Neural progenitor cell (in vitro differentiated cells): Measurements from ENCODE around the gene LZTS2. TPM values are rescaled to one million over a fixed set of nuclear protein-coding genes. Genes with fewer than 3 reads are reported as not detected.

Source experiments
- DNase-seq: peaks from one replicate; pipeline ENCODE4 v3.0.0-alpha.2; 2016; ENCODE audit warnings: low spot score
- H2AFZ ChIP-seq: fragments of 200-600 bp; sonication (generic); replicated peaks from 2 replicates; pipeline ENCODE4 v1.6.1; 2016; ENCODE audit warnings: antibody characterized with exemption
- H3F3A ChIP-seq: fragments of 200-600 bp; sonication (generic); 2 replicates; pipeline ENCODE4 v1.6.1; 2016; ENCODE audit warnings: antibody characterized with exemption, low read depth
- H3K27ac ChIP-seq: fragments of 200-600 bp; sonication (generic); 2 replicates; pipeline ENCODE4 v1.5.1; 2016; ENCODE audit warnings: mild to moderate bottlenecking
- H3K27me3 ChIP-seq: fragments of 200-600 bp; sonication (generic); 2 replicates; pipeline ENCODE4 v1.6.1; 2016; ENCODE audit warnings: mild to moderate bottlenecking, moderate library complexity
- H3K36me3 ChIP-seq: fragments of 200-600 bp; sonication (generic); 2 replicates; pipeline ENCODE4 v1.5.1; 2016
- H3K4me1 ChIP-seq: fragments of 200-600 bp; sonication (generic); 2 replicates; pipeline ENCODE4 v1.6.1; 2016; ENCODE audit warnings: mixed run types
- H3K4me2 ChIP-seq: fragments of 200-600 bp; sonication (generic); 2 replicates; pipeline ENCODE4 v1.6.1; 2016
- H3K4me3 ChIP-seq: fragments of 200-600 bp; sonication (generic); 2 replicates; pipeline ENCODE4 v1.5.1; 2016
- H3K79me2 ChIP-seq: fragments of 200-600 bp; sonication (generic); 2 replicates; pipeline ENCODE4 v1.6.1; 2016; ENCODE audit warnings: low read depth
- H3K9ac ChIP-seq: fragments of 200-600 bp; sonication (generic); 2 replicates; pipeline ENCODE4 v1.6.1; 2016
- H3K9me3 ChIP-seq: fragments of 200-600 bp; sonication (generic); 2 replicates; pipeline ENCODE4 v1.5.1; 2016; ENCODE audit warnings: low read depth
- H4K20me1 ChIP-seq: fragments of 200-600 bp; sonication (generic); 2 replicates; pipeline ENCODE4 v1.6.1; 2016; ENCODE audit warnings: low read depth
- H3K27ac Mint-ChIP-seq: 3 replicates; pipeline ENCODE4 v1.8.0; 2021; ENCODE audit warnings: mixed read lengths
- H3K27me3 Mint-ChIP-seq: 2 replicates; pipeline ENCODE4 v1.8.0; 2022; ENCODE audit warnings: low read depth, mild to moderate bottlenecking, inconsistent platforms, moderate library complexity, mixed read lengths; ENCODE audit not compliant: insufficient read depth
- H3K36me3 Mint-ChIP-seq: 3 replicates; pipeline ENCODE4 v1.8.0; 2021; ENCODE audit warnings: mixed read lengths
- H3K4me1 Mint-ChIP-seq: 3 replicates; pipeline ENCODE4 v1.8.0; 2021; ENCODE audit warnings: mixed read lengths
- H3K4me3 Mint-ChIP-seq: 3 replicates; pipeline ENCODE4 v1.8.0; 2021; ENCODE audit warnings: mild to moderate bottlenecking, moderate library complexity, mixed read lengths
- H3K9me3 Mint-ChIP-seq: 3 replicates; pipeline ENCODE4 v1.8.0; 2020; ENCODE audit warnings: mixed read lengths
- EZH2 ChIP-seq: fragments of 200-600 bp; sonication (generic); IDR thresholded peaks from 2 replicates; pipeline ENCODE4 v1.6.1; 2017; ENCODE audit warnings: antibody characterized with exemption, mild to moderate bottlenecking, moderate library complexity
- EZH2phosphoT487 ChIP-seq: fragments of 200-600 bp; sonication (generic); IDR thresholded peaks from 2 replicates; pipeline ENCODE4 v1.6.1; 2017; ENCODE audit warnings: antibody characterized with exemption
- total RNA-seq: library from RNA; depleted of rRNA; stranded (reverse); fragments of >200 nt; gene quantifications from 2 replicates; pipeline ENCODE4 v1.2.3, GENCODE V29; 2015; ENCODE audit warnings: low replicate concordance
- TF ChIP-seq, protein P1 (sequence below): fragments of 200-600 bp; sonication (generic); IDR thresholded peaks from 2 replicates; pipeline ENCODE4 v1.5.1; 2017; ENCODE audit warnings: antibody characterized with exemption, mild to moderate bottlenecking

Gene LZTS2
- total RNA-seq, 1 donor from 2014 or later = 34.7 TPM

DNA sequence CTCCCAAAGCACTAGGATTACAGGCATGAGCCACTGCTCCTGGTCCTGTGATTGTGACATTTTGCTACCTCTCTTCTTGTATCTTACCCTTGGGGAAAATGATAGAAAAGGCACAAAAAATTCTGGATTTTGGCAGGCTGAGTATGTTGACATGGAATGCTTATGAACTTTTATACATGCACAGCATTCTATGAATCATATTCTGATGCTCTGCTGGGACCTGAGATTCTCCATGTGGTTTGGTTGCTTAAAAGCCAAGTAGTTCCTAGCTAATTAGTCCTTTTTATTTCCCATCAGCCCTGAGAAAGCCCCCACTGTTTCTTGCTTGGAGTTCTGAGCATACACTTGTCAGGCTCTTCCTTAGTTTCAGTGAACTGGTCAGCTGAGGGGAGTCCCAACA lies 53.9 kb downstream of the LZTS2 start:
- H3K4me2 ChIP-seq = no peak overlapping the region
- peaks cover 28% of the 10 kb centered on the region for H3K27me3 Mint-ChIP-seq

DNA sequence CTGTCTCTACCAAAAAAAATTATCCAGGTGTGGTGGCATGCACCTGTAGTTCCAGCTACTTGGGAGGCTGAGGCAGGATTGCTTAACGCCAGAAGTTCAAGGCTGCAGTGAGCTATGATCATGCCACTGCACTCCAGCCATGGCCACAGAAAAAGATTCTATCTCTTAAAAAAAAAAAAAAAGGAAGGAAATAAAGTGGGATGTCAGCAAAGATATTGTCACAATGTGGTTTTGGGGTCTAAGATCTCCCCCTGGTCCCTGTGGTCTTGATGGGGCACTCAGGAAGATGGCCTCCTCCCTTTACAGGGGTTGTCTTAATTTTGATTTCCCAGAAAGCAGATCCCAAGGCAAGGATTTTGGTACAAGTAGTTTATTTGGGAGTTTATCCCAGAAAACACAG lies 54.7 kb downstream of the LZTS2 start:
- Histone ChIP-seq H3K9me3 (no peaks in the 10 kb centered on the region), H3K4me1 (peaks cover 5% of the 10 kb centered on the region), H3K4me2 (no peak overlapping the region), H3K4me3 (no peak overlapping the region), H2AFZ (no peak overlapping the region), H3K9ac (no peak overlapping the region), H3K79me2 (peaks cover 17% of the 10 kb centered on the region), H3K27me3 (peaks cover 33% of the 10 kb centered on the region), H3F3A (peaks cover 8% of the 10 kb centered on the region), H3K36me3 (no peaks in the 10 kb centered on the region), H4K20me1 (peaks cover 83% of the 10 kb centered on the region), H3K27ac (no peak overlapping the region)
- peaks cover 21% of the 10 kb centered on the region for H3K27me3 Mint-ChIP-seq
- no peak overlapping the region for H3K4me3 Mint-ChIP-seq
- no peak for DNase-seq
- peaks cover 17% of the 10 kb centered on the region for H3K4me1 Mint-ChIP-seq
- H3K9me3 Mint-ChIP-seq = no peaks in the 10 kb centered on the region
- peaks cover 7% of the 10 kb centered on the region for H3K36me3 Mint-ChIP-seq
- H3K27ac Mint-ChIP-seq = no peak overlapping the region
- TF ChIP-seq EZH2phosphoT487 (no peak), EZH2 (no peak)
- TF ChIP-seq, protein P1, sequence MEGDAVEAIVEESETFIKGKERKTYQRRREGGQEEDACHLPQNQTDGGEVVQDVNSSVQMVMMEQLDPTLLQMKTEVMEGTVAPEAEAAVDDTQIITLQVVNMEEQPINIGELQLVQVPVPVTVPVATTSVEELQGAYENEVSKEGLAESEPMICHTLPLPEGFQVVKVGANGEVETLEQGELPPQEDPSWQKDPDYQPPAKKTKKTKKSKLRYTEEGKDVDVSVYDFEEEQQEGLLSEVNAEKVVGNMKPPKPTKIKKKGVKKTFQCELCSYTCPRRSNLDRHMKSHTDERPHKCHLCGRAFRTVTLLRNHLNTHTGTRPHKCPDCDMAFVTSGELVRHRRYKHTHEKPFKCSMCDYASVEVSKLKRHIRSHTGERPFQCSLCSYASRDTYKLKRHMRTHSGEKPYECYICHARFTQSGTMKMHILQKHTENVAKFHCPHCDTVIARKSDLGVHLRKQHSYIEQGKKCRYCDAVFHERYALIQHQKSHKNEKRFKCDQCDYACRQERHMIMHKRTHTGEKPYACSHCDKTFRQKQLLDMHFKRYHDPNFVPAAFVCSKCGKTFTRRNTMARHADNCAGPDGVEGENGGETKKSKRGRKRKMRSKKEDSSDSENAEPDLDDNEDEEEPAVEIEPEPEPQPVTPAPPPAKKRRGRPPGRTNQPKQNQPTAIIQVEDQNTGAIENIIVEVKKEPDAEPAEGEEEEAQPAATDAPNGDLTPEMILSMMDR = no peak

More for the DNA sequence above, 53.9 kb downstream of the LZTS2 start:
- Histone ChIP-seq H3K27ac (no peak overlapping the region), H3K36me3 (no peaks in the 10 kb centered on the region), H3K4me1 (peaks cover 4% of the 10 kb centered on the region), H3K27me3 (peaks cover 41% of the 10 kb centered on the region), H3F3A (peaks cover 17% of the 10 kb centered on the region), H3K4me3 (no peak overlapping the region), H3K79me2 (peaks cover 9% of the 10 kb centered on the region), H3K9ac (no peak overlapping the region), H2AFZ (no peak overlapping the region), H4K20me1 (peaks cover 83% of the 10 kb centered on the region), H3K9me3 (no peaks in the 10 kb centered on the region)
- TF ChIP-seq EZH2 (no peak), EZH2phosphoT487 (no peak)
- TF ChIP-seq, protein P1 = no peak
- Mint-ChIP-seq H3K36me3 (peaks cover 7% of the 10 kb centered on the region), H3K9me3 (no peaks in the 10 kb centered on the region), H3K4me3 (no peak overlapping the region), H3K4me1 (peaks cover 13% of the 10 kb centered on the region), H3K27ac (no peak overlapping the region)
- no peak for DNase-seq

DNA sequence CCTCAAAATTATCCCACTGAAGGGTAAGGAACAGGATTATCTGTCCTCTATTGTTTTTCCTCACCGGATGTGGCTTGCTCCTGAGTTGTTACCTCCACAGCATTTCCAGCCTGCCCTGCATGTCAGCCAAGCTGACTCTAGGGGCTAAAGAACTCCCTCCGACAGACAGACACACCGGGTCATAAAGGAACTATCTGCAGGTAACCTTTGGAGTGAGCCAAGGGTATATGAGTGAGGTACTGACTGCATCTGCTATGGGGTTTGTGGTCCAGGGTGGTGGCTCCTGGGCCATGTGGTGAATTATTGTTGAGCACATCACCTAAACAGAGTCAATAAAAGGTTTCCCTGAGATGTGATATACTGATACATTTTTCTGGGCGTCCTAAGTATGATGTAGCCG lies 55.3 kb downstream of the LZTS2 start:
- Mint-ChIP-seq H3K36me3 (peaks cover 7% of the 10 kb centered on the region), H3K9me3 (no peaks in the 10 kb centered on the region), H3K27ac (no peak overlapping the region), H3K4me1 (peaks cover 19% of the 10 kb centered on the region), H3K4me3 (no peak overlapping the region), H3K27me3 (peaks cover 15% of the 10 kb centered on the region)
- Histone ChIP-seq H2AFZ (no peak overlapping the region), H3K4me3 (no peak overlapping the region), H4K20me1 (peaks cover 83% of the 10 kb centered on the region), H3K27ac (no peak overlapping the region), H3K9ac (no peak overlapping the region), H3K36me3 (no peaks in the 10 kb centered on the region), H3F3A (peaks cover 3% of the 10 kb centered on the region), H3K4me2 (no peak overlapping the region), H3K9me3 (no peaks in the 10 kb centered on the region), H3K27me3 (peaks cover 28% of the 10 kb centered on the region), H3K79me2 (peaks cover 23% of the 10 kb centered on the region), H3K4me1 (peaks cover 10% of the 10 kb centered on the region)
- TF ChIP-seq EZH2 (no peak), EZH2phosphoT487 (no peak)
- TF ChIP-seq, protein P1 = no peak
- no peak for DNase-seq
